ENCODE data around the gene TMEM40. TPM values are rescaled to one million over a fixed set of nuclear protein-coding genes. Genes with fewer than 3 reads are reported as not detected.

Gene TMEM40
- 0.08 to 0.73 TPM (median 0.32 TPM) in 5 replicates for total RNA-seq (2022; extraction: Qiagen RNA extraction)

GRCh38 chr3:12759097-12759679 is at the start of gene TMEM40:
Gene TMEM40, minus strand, starts transcription at chr3:12759259. Its CDS starts 9,427 bp downstream, at chr3:12749832.

GRCh38 chr3:12796171-12797123 is 37.4 kb upstream of the TMEM40 start, which contains the start of gene CAND2:
Gene CAND2, plus strand, starts transcription at chr3:12796680. Its CDS starts 41 bp downstream, at chr3:12796721.

Other genes with a start within 250 kb of the TMEM40 start
- gene MKRN2OS, start 213.8 kb downstream of the TMEM40 start, total RNA-seq (2022; extraction: Qiagen RNA extraction): not detected in 5 replicates
- gene MKRN2, start 202.2 kb downstream of the TMEM40 start, total RNA-seq (2022; extraction: Qiagen RNA extraction): 23.3 to 26.6 TPM (median 25.8 TPM) in 5 replicates
- 58.3 to 64.7 TPM (median 60.4 TPM) in 5 replicates for gene RAF1, start 95.1 kb downstream of the TMEM40 start, total RNA-seq (2022; extraction: Qiagen RNA extraction)
- 0.31 to 0.50 TPM (median 0.46 TPM) in 5 replicates for gene CAND2, start 37.4 kb upstream of the TMEM40 start, total RNA-seq (2022; extraction: Qiagen RNA extraction)
- gene RPL32, start 82.3 kb upstream of the TMEM40 start, total RNA-seq (2022; extraction: Qiagen RNA extraction): 2,231 to 2,516 TPM (median 2,384 TPM) in 5 replicates

All from A549 treated with CORT108297 at 1 μM for 4 hours (cell line).